GM12874 (cell line): ENCODE results near the gene INPP5F.

Source experiments
- CTCF ChIP-seq: IDR thresholded peaks from 2 replicates; pipeline ENCODE4 v1.5.1; 2011; ENCODE audit warnings: low read depth, mild to moderate bottlenecking, control low read depth, low read length, moderate library complexity; ENCODE audit not compliant: insufficient read depth

INPP5F gene

GRCh38 chr10:119858063-119858462 lies 132.2 kb downstream of the INPP5F start:
- TF ChIP-seq CTCF, result no peak

GRCh38 chr10:119859420-119860258 lies 133.8 kb downstream of the INPP5F start:
- 0 out of 2 replicates have a peak, but pooled peaks have one; percentile 31 for TF ChIP-seq CTCF

GRCh38 chr10:119860866-119861607 lies 135.2 kb downstream of the INPP5F start:
- TF ChIP-seq CTCF, result no peak

- no peak for TF ChIP-seq CTCF
Measured at GRCh38 chr10:119862524-119862923, 136.7 kb downstream of the INPP5F start.

- TF ChIP-seq CTCF, result no peak
Measured at GRCh38 chr10:119863951-119864565, 138.2 kb downstream of the INPP5F start.

GRCh38 chr10:119865699-119866240 lies 139.9 kb downstream of the INPP5F start:
- TF ChIP-seq CTCF, result no peak

GRCh38 chr10:119867317-119867716 lies 141.5 kb downstream of the INPP5F start:
- TF ChIP-seq CTCF, result no peak
